ENCODE results near the gene ADAMTS2.

DNA sequence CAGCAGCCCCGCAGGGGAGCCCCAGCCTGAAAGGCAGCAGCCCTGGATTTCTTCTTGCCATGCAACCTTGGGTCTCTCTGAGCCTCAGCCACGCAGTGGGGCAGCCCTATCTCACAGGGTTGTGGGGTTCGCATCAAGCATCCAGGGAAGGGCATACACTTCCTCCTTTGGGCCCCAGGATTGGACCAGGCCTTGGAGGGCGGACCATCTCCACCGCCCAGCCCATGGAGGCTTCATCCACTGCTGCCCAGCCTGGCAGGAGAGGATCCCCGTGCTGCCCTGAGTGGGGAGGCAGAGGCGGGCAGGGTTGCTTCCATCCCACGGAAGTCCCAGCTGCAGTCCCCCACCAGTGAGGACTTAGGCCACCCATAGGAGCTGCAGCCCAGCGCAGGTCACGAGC, 5.3 kb downstream of the ADAMTS2 start:
- TF ChIP-seq, protein P1, sequence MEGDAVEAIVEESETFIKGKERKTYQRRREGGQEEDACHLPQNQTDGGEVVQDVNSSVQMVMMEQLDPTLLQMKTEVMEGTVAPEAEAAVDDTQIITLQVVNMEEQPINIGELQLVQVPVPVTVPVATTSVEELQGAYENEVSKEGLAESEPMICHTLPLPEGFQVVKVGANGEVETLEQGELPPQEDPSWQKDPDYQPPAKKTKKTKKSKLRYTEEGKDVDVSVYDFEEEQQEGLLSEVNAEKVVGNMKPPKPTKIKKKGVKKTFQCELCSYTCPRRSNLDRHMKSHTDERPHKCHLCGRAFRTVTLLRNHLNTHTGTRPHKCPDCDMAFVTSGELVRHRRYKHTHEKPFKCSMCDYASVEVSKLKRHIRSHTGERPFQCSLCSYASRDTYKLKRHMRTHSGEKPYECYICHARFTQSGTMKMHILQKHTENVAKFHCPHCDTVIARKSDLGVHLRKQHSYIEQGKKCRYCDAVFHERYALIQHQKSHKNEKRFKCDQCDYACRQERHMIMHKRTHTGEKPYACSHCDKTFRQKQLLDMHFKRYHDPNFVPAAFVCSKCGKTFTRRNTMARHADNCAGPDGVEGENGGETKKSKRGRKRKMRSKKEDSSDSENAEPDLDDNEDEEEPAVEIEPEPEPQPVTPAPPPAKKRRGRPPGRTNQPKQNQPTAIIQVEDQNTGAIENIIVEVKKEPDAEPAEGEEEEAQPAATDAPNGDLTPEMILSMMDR (IDR thresholded peaks at IDR 0.05; ENCODE audit: borderline replicate concordance, extremely low read depth, low read length, poor library complexity, severe bottlenecking): no peak
- TF ChIP-seq EZH2 (IDR thresholded peaks at IDR 0.05; ENCODE audit: borderline replicate concordance, low read depth, low read length, severe bottlenecking): no peak

All from DND-41 (cell line).